CD14-positive monocyte (primary cell): ENCODE measurements around the gene DDX3Y. TPM values are rescaled to one million over a fixed set of nuclear protein-coding genes. Genes with fewer than 3 reads are reported as not detected.

ENCODE experiments used
- DNase-seq, 3 donors: peaks; one replicate each; pipeline ENCODE4 v3.0.0-alpha.2; 2011 to 2022
- H2AFZ ChIP-seq: 2 replicates; pipeline ENCODE4 v1.6.0; 2012; ENCODE audit warnings: mild to moderate bottlenecking, low read depth, low read length, inconsistent platforms; ENCODE audit not compliant: insufficient read depth, poor library complexity, severe bottlenecking
- H3K27ac ChIP-seq, 2 donors: 1 replicate in 1 of 2; 2 replicates in 1 of 2; pipeline ENCODE4 v1.5.1; 2012 to 2013; ENCODE audit warnings: low read length in 2 of 2, control low read depth in 1 of 2, inconsistent platforms in 1 of 2, low read depth in 1 of 2, mild to moderate bottlenecking in 1 of 2
- H3K27me3 ChIP-seq, 2 donors: one replicate each; pipeline versions ENCODE4 v1.6.0 to v1.6.1; 2011 to 2013; ENCODE audit warnings: low read length in 2 of 2; ENCODE audit not compliant: control insufficient read depth in 2 of 2, insufficient read depth in 2 of 2
- H3K36me3 ChIP-seq, 2 donors: replicated peaks in 1 of 2; 1 replicate in 1 of 2; 2 replicates in 1 of 2; pipeline versions ENCODE4 v1.5.1 to v1.6.1; 2012 to 2013; ENCODE audit warnings: low read length in 2 of 2, control low read depth in 1 of 2, inconsistent platforms in 1 of 2, mild to moderate bottlenecking in 1 of 2; ENCODE audit not compliant: insufficient read depth in 2 of 2, control insufficient read depth in 1 of 2
- H3K4me1 ChIP-seq, 2 donors: 1 replicate in 1 of 2; 2 replicates in 1 of 2; pipeline versions ENCODE4 v1.5.1 to v1.6.1; 2012 to 2013; ENCODE audit warnings: low read length in 2 of 2, control low read depth in 1 of 2, inconsistent platforms in 1 of 2, mild to moderate bottlenecking in 1 of 2, moderate library complexity in 1 of 2; ENCODE audit not compliant: insufficient read depth in 2 of 2, control insufficient read depth in 1 of 2
- H3K4me2 ChIP-seq: replicated peaks from 2 replicates; pipeline ENCODE3; 2012; ENCODE audit warnings: low read length, moderate library complexity, mild to moderate bottlenecking; ENCODE audit not compliant: poor library complexity, severe bottlenecking; ENCODE audit errors: extremely low read depth
- H3K4me3 ChIP-seq, 3 experiments: fragments of 200-600 bp in 1 of 3; sonication (generic) in 1 of 3; replicated peaks in 1 of 3; 1 replicate in 2 of 3; 2 replicates in 1 of 3; pipeline ENCODE4 v1.5.1; 2011 to 2013; ENCODE audit warnings: low read length in 3 of 3, mild to moderate bottlenecking in 3 of 3, control low read depth in 2 of 3, low read depth in 2 of 3, inconsistent platforms in 1 of 3, moderate library complexity in 1 of 3
- H3K79me2 ChIP-seq: 2 replicates; pipeline ENCODE4 v1.6.0; 2012; ENCODE audit warnings: mild to moderate bottlenecking, control low read depth, inconsistent platforms, low read length, moderate library complexity; ENCODE audit not compliant: insufficient read depth
- H3K9ac ChIP-seq: 2 replicates; pipeline ENCODE4 v1.6.0; 2017; ENCODE audit warnings: low read length, mild to moderate bottlenecking; ENCODE audit not compliant: insufficient read depth, poor library complexity, severe bottlenecking
- H3K9me3 ChIP-seq, 2 donors: replicated peaks in 1 of 2; 1 replicate in 1 of 2; 2 replicates in 1 of 2; pipeline versions ENCODE4 v1.5.1 to v1.6.1; 2012 to 2013; ENCODE audit warnings: low read length in 2 of 2, control low read depth in 1 of 2; ENCODE audit not compliant: control insufficient read depth in 1 of 2, insufficient read depth in 1 of 2
- H4K20me1 ChIP-seq: 2 replicates; pipeline ENCODE4 v1.6.0; 2012; ENCODE audit warnings: mild to moderate bottlenecking, low read length, control low read depth, moderate library complexity; ENCODE audit not compliant: insufficient read depth
- H3K27ac Mint-ChIP-seq, 7 donors: one replicate each; pipeline ENCODE4 v1.8.0; 2020; ENCODE audit warnings: mild to moderate bottlenecking in 7 of 7, mixed read lengths in 7 of 7, moderate library complexity in 6 of 7, inconsistent platforms in 2 of 7
- H3K27me3 Mint-ChIP-seq, 3 donors: one replicate each; pipeline ENCODE4 v1.8.0; 2021 to 2022; ENCODE audit warnings: low read depth in 3 of 3, mild to moderate bottlenecking in 3 of 3, mixed read lengths in 3 of 3, moderate library complexity in 3 of 3, inconsistent platforms in 1 of 3
- H3K36me3 Mint-ChIP-seq, 2 donors: one replicate each; pipeline ENCODE4 v1.8.0; 2020; ENCODE audit warnings: mixed read lengths in 2 of 2, inconsistent platforms in 1 of 2, mild to moderate bottlenecking in 1 of 2
- H3K4me1 Mint-ChIP-seq: one replicate; pipeline ENCODE4 v1.8.0; 2020; ENCODE audit warnings: mild to moderate bottlenecking, mixed read lengths
- H3K4me3 Mint-ChIP-seq, 2 donors: one replicate each; pipeline ENCODE4 v1.8.0; 2020; ENCODE audit warnings: mild to moderate bottlenecking in 2 of 2, mixed read lengths in 2 of 2, moderate library complexity in 1 of 2
- H3K9me3 Mint-ChIP-seq, 7 donors: one replicate each; pipeline ENCODE4 v1.8.0; 2020 to 2022; ENCODE audit warnings: mixed read lengths in 7 of 7, mild to moderate bottlenecking in 6 of 7, moderate library complexity in 6 of 7, inconsistent platforms in 2 of 7
- CTCF ChIP-seq: fragments of 200-600 bp; IDR thresholded peaks from one replicate; pipeline ENCODE4 v1.8.0; 2022; ENCODE audit warnings: antibody characterized with exemption, mild to moderate bottlenecking
- WGBS: methylation state at CpG from one replicate; pipeline ENCODE4 v1.1.5; 2013; ENCODE audit warnings: missing lambda C conversion rate; ENCODE audit not compliant: insufficient coverage; 5-methylcytosine and 5-hydroxymethylcytosine counted together
- intact Hi-C, 2 donors: fragments of 100-400 bp; cut with micrococcal nuclease; formaldehyde crosslinking; loops; one replicate each; pipeline versions ENCODE4 v1.15.0 to v1.15.1; 2023
- polyA plus RNA-seq, 3 donors: library from polyadenylated mRNA; depleted of rRNA in 1 of 3; unstranded in 2 of 3; stranded (reverse) in 1 of 3; fragments of 300-500 nt in 2 of 3; fragments of >200 nt in 1 of 3; fragmentation: Illumina TruSeq in 2 of 3; gene quantifications; 1 replicate in 2 of 3; 2 replicates in 1 of 3; pipeline ENCODE4 v1.2.3, GENCODE V29; 2012 to 2021

The DDX3Y gene
- polyA plus RNA-seq, 3 donors = not detected

- intact Hi-C loops = no loop called here
- H3K27ac Mint-ChIP-seq = no peak overlapping the region
- H3K4me1 Mint-ChIP-seq = no peaks in the 10 kb centered on the region
- TF ChIP-seq CTCF = no peak
- Histone ChIP-seq H3K36me3 (no peaks in the 10 kb centered on the region), H3K4me2 (no peak overlapping the region), H3K4me1 (no peaks in the 10 kb centered on the region), H3K9me3 (no peaks in the 10 kb centered on the region), H3K79me2 (no peaks in the 10 kb centered on the region), H4K20me1 (no peaks in the 10 kb centered on the region), H2AFZ (no peak overlapping the region), H3K27ac (no peak overlapping the region), H3K4me3 (no peak overlapping the region), H3K27me3 (no peaks in the 10 kb centered on the region), H3K9ac (no peak overlapping the region)
- no peaks in the 10 kb centered on the region for H3K27me3 Mint-ChIP-seq
- H3K9me3 Mint-ChIP-seq = no peaks in the 10 kb centered on the region
- no CpG with 5 or more reads among the region's 2 CpGs for WGBS
- no peak for DNase-seq
- H3K4me3 Mint-ChIP-seq = no peak overlapping the region
- H3K36me3 Mint-ChIP-seq = no peaks in the 10 kb centered on the region
Observed at GRCh38 chrY:12867960-12868359, 36.7 kb upstream of the DDX3Y start.

DNA sequence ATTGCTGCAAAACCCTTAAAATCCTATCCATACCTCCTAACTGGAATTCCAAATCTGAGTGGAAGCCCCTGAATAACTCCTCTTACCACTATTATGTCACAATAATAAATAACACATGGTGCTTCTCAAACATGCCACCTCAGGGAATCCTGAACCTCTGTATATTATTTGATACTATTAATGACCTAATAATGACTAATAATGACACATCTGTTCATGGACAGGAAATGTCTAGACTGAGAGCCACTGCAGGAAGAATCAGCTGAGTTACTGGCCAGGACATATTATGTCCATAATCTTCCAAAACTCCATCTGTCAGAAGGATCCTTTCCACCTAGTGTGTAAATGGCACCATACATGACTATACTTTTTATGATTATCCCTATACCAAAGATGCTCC is 7.7 kb upstream of the DDX3Y start:
- peaks cover 0 to 5% (median 0%) of the 10 kb centered on the region in 7 donors for H3K9me3 Mint-ChIP-seq
- intact Hi-C loops = no loop called here
- Histone ChIP-seq H3K9ac (no peak overlapping the region), H3K4me3 (no peak overlapping the region), H3K79me2 (no peaks in the 10 kb centered on the region), H3K36me3 (no peaks in the 10 kb centered on the region), H3K27ac (no peak overlapping the region), H2AFZ (no peak overlapping the region), H4K20me1 (no peaks in the 10 kb centered on the region), H3K4me1 (no peaks in the 10 kb centered on the region), H3K27me3 (no peaks in the 10 kb centered on the region), H3K4me2 (no peak overlapping the region), H3K9me3 (peaks cover 0 to 7% of the 10 kb centered on the region in 2 donors)
- no peaks in the 10 kb centered on the region for H3K36me3 Mint-ChIP-seq
- no peak for DNase-seq
- no peaks in the 10 kb centered on the region for H3K4me1 Mint-ChIP-seq
- peaks cover 0 to 6% (median 2%) of the 10 kb centered on the region in 3 donors for H3K27me3 Mint-ChIP-seq
- H3K4me3 Mint-ChIP-seq = no peak overlapping the region
- no peak for TF ChIP-seq CTCF
- H3K27ac Mint-ChIP-seq = no peak overlapping the region
